Smooth muscle cell of the brain vasculature (primary cell): ENCODE results near the gene SLC6A6.
"Not testable (repeated sequence)": the region's sequence is repeated elsewhere in the genome, so short reads cannot be mapped to it uniquely, and the experiment has no call there.

ENCODE experiments used
- DNase-seq: peaks from one replicate; pipeline ENCODE4 v3.0.0-alpha.2; 2012; ENCODE audit warnings: low read depth, low spot score

The SLC6A6 gene

DNA sequence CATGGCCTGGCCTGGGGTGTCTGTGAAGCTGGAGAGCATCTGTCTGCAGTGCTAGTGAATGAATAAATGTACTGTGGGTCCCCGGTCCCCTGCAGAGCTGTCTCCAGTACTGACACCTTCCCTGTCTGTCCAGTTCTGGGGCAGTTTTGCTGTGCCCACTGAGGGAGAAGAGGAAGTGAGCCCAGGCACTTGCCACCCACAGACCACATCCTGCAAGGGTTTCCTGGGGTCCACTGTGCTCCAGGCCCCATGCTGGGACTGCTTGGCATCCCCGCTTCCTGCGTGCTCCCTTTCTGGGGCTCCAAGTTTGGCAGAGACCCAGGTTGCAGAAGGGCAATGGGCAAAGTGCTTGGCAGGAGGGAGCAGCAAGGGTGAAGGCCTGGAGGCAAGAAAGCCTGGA lies 4.9 kb upstream of the SLC6A6 start:
- no peak for DNase-seq

DNA sequence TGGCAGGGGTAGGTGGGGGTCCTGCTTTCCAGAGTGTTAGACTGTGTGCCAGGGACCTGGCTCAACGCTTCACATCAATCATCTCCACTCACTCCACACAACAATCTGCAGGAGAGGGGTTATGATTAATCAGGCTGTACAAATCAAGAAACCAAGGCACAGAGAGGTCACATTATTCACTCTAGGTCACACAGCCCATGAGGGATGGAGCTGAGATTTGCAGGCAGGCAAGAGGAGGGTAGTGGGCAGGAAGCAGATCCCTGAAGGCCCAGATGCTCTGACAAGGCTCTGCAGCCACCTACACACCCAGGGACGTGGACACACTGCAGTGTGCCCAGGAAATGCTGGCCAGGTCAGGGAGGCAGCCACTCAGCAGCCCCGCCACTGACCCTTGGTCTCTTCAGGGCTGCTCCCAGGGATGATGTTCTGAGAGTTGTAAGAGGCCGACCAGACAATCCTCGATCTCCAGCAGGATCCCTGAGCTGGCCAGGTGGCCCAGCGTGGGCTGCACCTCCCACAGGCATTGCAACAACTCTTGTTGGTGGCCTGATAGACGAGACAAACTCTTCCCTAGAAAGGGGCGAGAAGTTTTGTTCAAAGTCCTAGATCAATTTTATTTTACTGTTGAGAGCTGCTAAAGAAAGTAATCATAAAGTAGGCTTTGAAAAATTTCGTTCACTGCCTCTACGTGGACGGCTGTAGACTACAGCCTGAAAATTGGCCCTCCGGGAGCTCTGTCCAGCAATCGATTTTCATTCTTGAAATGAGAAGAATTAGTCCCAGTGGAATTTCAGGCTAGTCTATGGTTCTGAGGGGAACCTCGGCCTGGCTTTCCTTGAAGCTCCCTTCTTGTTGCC lies 4.2 kb upstream of the SLC6A6 start:
- DNase-seq = no peak

- DNase-seq = no peak
Measured at GRCh38 chr3:14398797-14399106, 3.7 kb upstream of the SLC6A6 start.

DNA sequence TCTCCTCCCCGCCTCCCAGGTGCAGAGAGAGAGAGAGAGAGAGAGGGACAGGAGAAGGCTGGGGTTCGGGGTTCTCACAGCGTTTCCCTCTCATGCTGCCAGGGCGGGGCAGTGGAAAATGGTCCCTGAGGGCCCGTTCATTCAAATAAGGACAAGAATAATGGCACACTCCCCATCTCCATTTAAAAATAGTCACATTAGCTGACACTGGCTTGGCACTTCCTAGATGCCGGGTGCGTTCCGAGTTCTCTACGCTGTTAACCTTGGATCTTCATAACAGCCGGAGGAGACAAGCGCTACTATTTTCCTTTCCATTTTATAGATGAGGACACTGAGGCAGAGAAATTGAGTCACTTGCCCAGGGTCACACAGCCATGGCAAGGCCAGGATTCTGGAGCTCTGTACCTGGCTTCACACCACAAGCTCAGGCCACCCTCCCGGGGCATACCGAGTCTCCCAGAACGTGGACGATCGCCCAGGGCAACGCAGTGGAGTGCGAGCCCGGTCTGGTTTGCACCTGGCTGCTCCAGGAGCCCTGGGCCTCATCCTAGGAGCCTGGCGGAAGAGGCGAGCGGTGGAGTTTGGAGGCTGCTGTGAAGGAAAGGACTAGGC lies 608 bp upstream of the SLC6A6 start:
- no peak for DNase-seq

GRCh38 chr3:14403619-14404155 lies 1.3 kb downstream of the SLC6A6 start:
- no peak for DNase-seq

- DNase-seq = no peak
Measured at GRCh38 chr3:14404186-14404585, 1.8 kb downstream of the SLC6A6 start.

DNA sequence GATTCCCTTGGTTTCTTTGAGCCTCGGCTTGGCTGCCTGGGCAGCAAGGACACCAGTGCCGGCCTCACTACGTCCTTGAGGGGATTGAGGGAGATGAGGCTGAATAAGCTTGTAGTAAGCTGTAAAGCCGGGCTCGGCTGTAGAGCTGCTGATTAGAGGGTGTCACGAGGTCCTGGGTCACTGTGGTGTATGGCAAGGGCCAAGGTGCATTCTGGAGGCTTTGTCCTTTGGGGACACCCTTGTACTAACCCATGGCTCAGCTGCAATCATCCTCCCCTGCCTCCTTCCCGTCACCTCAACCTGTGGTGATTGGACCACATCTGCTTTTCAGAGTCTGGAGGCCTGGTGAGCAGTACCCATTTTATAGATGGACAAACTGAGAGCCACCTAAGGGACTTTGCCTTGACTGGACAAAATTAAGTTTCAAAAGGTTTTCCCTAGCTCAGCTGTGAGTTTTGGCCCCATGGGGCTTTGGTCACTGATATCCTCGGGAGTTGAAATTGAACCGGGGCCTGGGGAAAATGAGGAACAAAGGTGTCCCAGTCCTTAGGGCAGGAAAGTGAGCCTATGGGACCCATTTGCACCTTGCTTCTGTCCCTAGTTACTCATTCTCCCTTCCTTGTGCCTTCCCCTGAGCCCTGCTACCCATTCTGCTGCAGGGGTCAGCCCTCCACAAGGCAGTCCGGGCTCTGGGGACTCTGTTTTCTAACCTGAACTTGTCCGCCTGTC lies 2.4 kb downstream of the SLC6A6 start:
- DNase-seq = no peak

- DNase-seq = no peak
Measured at GRCh38 chr3:14405360-14406238, 3.2 kb downstream of the SLC6A6 start.

- DNase-seq = no peak
Measured at GRCh38 chr3:14406336-14406735, 3.9 kb downstream of the SLC6A6 start.

DNA sequence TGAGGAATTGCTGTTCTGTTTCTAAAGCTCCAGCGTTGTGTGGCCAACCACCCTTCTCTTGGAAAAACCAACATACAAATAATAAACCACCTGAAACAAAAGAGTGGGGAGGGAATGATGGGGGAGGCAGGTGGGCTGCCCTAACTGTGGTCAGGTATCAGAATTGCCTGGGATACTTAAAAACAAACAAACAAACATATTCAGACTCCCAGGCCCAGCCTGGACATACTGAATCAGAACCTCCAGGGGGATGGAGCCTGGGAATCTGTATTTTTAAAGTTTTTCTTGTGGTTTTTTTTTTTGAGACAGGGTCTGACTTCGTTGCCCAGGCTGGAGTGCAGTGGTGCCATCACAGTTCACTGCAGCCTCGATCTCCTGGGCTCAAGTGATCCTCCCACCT lies 4.4 kb downstream of the SLC6A6 start:
- DNase-seq = no peak

DNA sequence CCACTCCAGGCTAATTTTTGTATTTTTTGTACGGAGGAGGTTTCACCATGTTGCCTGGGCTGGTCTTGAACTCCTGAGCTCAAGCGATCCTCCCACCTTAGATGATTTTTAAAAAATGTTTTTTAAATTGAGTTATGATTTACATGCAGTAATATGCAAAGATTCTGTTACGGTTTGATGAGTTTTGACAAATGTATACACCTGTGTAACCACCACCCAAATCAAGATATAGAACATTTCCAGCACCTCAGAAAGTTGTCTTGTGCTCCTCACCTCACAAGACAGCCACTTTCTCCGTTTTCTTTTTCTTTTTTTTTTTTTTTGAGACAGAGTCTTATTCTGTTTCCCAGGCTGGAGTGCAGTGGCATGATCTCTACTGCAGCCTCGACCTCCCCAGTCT lies 4.8 kb downstream of the SLC6A6 start:
- no peak for DNase-seq

- not testable (repeated sequence) for DNase-seq
Measured at GRCh38 chr3:14409779-14410063, 7.3 kb downstream of the SLC6A6 start.

DNA sequence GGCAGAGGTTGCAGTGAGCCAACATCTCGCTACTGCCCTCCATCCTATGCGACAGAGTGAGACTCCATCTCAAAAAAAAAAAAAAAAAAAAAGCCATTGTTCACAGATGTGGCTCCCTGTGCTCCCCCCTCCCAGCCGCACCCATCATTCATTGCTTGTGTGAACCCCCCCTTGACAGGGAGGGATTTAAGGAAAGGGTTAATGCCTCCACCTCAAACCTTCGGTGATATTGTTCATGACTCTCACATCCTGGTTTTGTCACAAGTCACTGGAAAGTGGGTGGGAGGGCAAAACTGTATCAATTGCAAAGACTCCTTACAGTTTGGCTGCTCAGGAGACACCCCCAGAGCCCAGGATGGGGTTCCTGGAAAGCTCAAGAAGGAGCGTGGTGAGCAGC lies 7.7 kb downstream of the SLC6A6 start:
- DNase-seq = no peak

GRCh38 chr3:14410503-14411165 lies 8.2 kb downstream of the SLC6A6 start:
- DNase-seq = no peak

GRCh38 chr3:14411166-14411526 lies 8.7 kb downstream of the SLC6A6 start:
- no peak for DNase-seq

GRCh38 chr3:14411988-14412387 lies 9.6 kb downstream of the SLC6A6 start:
- no peak for DNase-seq

DNA sequence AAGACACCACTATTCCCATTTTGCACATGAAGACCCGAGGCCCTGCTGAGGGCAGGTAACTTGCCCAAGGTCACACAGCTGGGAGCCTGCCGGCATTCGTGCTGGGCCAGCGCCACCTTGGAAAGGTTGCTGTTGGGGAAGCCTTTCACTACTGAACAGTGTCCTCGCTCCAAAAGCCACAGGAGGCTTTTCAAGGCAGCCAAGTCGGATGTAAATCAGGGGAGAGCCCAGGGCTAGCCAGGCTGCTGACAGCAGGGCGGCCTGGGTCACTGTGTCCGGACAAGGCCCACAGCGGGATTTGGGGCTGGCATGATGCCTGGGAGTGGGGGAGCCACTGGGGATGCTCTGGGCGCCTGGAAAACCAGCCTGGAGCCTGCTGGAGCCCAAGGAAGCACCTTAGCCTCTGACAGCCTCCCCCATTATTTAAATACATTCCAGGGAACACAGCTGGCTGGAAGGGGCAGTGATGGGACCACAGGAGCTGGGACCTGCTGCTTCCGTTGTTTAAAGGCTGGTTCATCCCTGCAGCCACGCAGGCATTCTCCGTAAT lies 10.5 kb downstream of the SLC6A6 start:
- DNase-seq = no peak

DNA sequence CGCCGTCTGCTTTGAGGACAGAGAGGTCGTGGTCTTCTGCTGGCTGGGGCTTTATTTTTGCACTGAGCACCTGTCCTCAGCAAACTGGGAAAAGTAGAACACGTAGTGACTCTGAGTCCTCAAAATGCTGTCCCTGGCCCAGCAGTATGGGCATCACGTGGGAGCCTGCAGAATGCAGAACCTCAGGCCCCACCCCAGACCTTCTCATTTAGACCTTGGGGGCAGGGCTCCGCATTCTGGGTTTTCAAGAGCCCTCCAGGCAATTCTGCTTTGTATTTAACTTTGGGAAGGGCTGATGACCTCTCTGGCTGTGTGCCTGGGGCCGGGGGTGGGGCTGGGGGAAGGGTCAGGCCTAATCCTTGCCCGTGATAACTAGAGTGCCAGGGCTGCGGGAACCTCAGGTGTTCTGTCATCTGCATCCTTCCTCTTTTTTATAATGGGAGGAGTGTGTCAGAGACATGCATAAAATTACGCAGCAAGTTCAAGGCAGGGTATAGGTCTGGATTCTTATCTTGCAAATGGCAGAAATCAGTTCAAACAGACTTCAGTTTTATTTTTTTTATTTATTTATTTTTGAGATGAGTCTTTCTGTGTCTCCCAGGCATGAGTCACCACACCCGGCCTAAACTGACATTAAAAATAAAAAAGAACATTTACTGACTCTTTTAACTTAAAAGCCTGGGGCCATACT lies 11.1 kb downstream of the SLC6A6 start:
- DNase-seq = no peak

- DNase-seq = no peak
Measured at GRCh38 chr3:14414846-14415464, 12.5 kb downstream of the SLC6A6 start.

DNA sequence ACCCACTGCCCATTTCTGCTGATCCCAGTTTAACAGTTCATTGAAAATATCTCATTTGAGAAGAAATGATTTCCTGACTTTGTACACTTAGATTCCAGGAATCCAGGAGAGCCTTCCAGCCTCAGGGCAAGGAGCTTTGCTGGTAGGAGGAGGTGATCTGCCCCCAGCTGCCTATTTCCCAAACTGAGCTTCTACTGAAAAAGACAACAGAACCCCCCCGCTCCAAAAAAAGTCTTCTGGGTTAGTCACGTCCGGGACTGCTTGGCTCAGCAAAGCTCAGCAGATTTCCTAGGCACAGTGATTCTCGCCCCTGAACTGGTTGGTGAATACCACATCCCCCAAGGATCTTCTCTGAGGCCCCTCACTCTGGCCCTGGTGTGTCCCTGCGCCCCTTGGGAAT lies 13.1 kb downstream of the SLC6A6 start:
- DNase-seq = no peak
